Fibroblast of skin of right biceps (primary cell): ENCODE results near the gene CAMKMT.

Experiments used
- DNase-seq: peaks from one replicate; pipeline ENCODE4 v3.0.0-alpha.2; 2013

Gene CAMKMT

DNA sequence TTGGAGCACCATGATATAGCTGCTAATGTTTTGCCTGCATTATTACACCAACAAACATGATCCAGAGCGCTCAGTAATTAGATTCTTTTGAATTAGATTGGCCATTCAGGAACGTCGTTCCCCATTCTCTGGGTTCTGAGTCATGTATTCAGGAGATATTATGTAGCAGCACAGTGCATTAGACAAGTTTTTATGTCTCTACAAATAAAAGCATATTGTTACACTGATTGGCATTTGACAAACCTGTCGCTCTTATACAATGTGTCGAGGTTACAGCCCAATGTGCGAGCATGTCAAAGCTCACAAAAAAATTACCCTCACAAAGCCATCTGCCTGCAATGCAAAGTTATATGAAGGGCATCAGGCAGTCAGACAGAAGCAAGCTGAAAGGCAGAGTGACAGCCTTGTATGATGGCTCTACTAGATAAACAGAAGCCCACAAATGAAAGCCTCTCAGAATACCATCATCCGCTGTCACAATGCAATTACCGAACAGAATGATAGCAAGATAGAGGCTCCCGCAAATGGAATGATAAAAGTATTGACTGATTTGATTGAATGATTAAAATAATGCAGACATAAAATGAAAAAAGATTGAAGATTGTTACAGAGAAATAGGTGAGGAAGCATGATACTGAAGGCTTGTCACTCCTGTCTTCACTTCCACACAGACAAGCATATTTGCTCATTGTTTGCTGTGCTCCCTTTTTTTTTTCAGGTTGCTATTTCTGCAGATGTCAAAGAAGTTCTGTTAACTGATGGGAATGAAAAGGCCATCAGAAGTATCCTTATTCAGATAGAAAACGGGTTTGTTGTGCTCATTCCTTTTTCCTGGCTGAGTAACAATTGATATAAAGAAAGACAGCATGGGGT, 345.2 kb downstream of the CAMKMT start:
- no peak for DNase-seq

DNA sequence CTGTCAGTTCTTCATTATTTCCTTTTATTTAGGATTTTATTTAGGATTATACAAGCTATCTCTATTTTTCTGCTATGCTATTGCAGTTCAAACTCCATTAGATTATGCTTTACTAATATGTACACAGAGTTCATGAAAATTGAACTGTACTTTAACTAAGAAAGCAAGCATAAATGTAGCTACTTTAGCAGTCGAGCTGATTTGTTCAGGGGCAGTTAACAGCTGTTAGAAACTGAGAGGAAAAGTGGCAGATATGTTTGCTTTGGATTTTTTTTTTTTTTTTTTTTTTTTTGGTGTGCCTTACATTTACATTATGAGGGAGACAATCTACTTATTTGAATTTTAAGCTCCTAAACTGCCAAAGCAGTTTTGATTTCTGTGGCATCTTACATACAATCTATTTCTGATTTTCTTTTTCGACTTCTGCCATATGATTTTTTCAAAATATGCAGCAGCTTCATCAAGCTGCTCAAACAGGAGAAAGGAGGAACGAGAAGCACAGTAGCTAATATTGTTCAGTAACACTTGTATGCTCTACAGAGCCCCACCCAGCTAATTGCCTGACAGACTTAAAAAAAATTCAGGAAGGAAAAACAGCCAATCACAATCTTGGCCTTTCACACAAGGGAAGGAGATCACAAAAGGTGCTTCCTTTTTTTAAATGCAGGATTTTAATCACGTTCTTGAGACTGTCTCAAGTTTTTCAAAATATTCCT, 346.4 kb downstream of the CAMKMT start:
- DNase-seq: no peak

DNA sequence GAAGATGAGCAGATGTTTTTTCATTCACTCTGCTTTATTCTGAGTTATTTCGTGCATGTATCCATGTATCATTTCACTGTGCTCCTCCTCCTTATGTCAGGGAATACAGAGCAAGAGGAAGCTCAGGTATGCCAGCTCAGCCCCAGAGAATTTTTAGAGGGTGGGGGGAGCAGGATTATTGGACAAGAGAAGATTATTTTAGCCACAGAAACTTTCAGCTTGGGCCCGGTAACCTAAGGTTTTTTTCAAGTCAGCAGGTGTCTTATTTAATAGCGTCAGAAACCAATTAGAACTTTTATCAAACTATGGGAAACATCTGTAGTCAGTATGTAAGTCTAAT, 346.9 kb downstream of the CAMKMT start:
- DNase-seq: no peak

DNA sequence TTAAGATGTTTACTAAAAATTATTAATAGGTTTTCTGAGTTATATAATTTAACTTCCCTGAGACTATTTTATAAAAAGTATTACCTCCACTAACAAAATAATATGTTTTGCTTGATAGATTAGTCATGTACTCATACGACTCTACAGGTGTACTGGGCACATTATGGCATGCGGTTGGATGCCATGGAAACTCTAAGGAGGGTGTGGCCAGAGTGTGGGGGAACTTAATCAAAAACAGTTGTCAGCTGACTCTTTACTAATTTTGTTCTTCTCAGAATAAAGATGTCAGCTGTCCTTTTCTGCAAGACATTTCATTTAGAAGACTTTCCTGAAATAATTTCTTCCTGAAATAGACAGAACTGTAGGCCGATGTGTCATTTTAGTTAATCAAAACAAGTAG, 351.4 kb downstream of the CAMKMT start:
- DNase-seq: no peak

DNA sequence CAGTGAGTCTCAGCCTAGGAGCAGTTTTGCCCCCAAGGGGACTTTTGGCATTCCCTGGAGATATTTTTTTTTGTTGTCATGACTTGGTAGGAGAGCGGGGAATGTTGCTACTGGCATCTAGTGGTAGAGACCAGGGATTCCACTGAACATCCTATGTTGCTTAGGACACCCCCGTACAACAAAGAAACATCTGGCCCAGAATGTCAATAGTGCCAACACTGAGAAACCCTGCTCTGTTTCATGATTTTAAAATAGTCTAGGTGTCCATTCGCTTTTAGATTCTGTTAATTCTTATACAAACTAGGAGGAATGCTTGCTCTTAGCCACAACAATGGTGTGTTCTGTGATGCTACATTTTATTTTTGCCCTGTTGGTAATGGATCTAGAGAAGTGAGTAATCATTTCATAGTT, 353.9 kb downstream of the CAMKMT start:
- peak; percentile 35 for DNase-seq

DNA sequence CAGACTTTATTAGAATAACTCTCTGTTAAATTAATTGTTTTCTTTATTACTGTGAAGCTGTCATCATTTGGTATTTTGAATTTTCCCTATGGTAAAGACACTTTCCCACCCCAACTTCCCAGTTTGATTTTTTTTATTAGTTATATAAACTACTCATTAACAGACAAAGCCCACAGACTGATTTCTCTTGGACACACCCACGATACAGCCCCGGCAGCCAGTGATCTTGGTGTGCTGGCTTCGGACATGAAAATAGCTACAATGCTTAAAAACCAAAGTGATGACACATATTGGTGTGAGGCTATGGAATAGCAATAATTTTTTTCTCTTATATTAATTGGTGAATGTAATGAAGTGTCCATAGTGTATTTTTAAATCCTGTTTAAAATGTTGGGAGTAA, 354.4 kb downstream of the CAMKMT start:
- DNase-seq: no peak

DNA sequence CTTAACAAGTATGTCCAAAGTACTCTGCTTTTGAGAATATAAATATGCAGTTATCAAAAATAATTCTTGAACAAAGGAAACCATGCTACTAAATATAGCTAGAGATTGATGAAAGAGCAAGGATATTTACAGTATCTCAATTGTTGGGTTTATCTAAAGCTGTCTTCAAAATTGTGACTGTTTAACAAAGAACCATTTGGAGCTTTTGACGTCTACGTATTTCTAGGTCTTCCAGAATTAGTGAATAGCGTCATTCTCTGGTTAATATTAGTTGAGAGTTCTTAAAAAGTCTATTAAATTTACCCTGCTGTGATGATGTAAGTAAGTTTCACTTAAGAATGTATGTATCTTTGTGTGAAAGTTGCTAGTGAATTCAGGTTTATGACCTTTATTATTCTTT, 356.7 kb downstream of the CAMKMT start:
- no peak for DNase-seq

DNA sequence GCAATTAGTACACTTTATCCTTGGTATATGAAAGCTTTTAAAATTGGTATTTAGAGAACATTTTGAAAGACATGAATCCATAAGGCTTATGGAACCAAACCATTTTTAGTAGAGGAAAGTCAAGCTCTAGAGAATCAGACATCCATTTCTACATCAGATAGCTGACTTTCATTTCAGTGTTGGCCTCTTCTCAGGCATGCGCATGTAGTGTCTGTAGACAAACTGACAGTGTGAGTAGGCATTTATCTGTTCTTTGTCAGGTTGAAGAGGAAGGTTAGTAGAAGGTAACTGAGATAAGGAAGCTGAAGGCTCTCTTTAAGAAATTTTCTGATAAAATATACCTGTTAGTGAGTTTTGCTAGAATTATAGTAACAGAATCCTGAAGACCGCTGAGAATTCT, 357.8 kb downstream of the CAMKMT start:
- DNase-seq: no peak

DNA sequence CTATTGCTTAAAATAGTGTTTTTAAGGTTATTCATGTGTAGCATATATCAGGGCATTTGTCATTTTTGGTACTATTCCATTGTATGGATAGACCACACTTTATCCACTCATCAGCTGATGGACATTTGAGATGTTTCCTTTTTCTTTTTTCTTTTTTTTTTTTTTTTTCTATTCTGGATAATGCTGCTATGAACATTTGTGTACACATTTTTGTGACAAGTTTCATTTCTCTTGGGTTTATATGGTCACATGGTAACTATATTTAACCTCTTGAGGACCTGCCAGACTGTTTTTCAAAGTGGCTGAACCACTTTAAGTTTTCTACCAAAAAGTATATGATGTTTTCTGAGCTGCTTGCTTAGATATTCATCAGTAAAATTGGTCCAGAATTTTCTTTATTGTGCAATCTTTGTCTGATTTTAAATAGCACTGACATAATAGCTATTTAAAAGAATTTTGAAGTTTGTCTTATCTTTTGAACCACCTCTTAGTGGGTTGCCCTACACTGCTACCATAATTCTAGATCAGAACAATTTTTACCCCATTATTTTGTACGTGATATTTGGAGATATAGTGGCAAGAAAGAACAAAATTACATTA, 360.4 kb downstream of the CAMKMT start:
- DNase-seq: no peak

DNA sequence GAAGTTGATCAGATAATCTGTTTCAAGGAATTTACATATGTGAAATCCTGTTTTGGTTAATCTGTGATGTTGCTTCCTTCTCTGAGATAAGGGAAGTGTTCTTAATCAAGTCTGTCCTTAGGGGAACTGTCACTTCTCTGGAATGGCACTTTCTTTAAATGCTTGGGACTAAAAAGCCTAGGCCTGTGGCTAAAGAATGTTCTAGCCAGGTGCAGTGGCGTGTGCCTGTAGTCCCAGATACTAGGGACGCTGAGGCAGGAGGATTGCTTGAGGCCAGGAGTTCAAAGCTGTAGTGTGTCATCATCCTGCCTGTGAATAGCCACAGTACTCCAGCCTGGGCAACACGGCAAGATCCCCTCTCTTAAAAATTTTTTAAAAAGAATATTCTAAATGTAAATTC, 362.2 kb downstream of the CAMKMT start:
- DNase-seq: no peak

DNA sequence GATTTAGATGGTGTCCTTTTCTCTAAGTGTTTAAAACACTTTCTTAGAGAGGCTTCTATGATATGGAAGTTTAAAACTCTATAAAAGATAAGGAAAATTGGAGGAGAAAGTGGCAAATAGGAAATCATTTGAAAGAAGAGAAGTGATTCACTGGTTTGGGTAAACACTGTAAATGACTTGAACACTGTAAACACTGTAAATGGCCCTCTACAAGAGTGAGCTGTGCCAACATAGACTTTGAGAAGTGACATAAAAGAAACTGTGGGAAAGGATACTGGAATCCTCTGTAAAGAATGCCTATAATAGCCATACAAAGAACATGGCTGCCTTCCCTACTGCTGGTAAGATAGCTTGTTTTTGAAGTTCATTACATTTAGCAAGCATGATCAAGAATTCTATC, 368.8 kb downstream of the CAMKMT start:
- DNase-seq: no peak

DNA sequence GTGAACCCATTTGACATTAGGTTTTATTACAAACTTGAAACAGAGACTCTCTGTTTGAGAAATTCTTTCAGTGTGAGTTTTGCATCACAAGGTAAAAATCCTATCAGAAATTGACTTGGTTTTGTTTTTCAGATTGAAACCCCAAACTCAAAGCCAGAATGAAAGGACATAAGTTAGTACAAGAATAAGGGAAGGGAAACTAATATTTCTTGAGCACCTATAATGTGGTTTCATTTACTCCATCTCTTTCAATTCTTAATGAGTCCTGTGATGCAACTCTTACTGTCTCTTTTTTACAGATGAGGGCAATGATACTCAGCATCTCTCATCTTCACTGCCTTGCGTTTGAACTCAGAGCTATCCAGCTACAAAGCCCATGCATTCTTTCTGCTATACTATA, 369.8 kb downstream of the CAMKMT start:
- no peak for DNase-seq

DNA sequence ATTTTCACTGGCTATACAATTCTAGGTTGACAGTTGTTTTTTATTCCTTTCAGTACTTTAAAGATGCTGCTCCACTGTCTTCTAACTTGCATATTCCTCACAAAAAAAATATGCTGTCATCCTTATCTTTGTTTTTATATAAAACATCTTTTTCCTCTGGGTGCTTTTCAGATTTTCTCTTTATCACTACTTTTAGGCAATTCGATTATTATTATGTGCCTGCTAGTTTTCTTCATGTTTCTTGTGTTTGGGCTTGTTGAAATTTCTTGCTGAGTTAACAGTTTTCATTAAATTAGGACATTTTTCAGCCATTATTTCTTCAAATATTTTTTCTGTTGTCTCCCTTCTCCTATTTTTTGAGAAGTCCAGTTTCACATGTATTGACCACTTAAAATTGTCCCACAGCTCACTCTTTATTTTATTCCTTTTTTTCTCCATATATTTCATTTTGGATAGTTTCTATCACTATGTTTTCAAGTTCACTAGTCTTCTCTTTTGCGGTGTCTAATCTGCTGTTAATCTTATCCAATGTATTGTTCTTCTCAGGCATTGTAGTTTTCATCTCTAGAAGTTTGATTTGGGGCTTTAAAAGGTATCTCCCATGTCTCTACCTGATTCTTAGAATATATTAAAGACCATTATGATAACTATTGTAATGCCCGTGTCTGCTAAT, 374.7 kb downstream of the CAMKMT start:
- DNase-seq: no peak

DNA sequence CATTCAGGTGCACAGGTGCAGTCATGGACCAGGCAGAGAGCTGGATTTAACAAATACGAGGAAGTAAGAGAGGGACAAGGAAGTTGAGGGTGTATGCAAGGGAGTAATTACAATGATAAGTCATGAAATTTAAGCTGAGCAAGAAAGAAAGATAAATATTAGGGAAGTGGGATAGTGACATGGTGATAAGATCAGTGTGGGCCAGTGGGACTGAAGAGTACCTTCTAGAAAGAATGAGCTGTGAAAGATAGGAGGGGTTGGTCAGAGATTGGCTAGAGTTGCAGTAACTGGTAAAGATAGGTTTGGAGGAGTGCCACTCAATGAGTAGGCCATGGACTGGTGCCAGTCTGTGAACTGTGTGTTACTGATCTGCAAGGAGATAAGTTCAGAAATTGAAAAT, 378.9 kb downstream of the CAMKMT start:
- DNase-seq: peak; percentile 11

DNA sequence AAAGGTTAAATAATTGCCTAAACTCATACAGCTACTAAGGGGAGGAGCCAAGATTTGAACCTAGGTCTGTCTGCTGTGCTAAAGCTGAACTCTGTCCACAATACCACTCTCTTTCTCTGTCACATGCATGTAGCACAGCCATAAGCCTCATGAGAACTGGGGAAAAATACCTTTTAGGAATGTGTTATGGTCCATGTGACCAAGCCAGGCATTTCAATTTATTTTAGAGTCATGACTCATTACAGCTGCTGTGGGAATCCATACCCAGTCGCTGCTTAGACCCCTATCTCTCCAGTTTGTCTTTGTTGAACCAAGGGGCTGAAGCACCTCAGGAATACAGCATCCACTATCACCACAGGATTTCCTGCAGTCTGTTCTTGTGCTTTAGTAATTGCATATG, 379.8 kb downstream of the CAMKMT start:
- DNase-seq: peak; percentile 9

DNA sequence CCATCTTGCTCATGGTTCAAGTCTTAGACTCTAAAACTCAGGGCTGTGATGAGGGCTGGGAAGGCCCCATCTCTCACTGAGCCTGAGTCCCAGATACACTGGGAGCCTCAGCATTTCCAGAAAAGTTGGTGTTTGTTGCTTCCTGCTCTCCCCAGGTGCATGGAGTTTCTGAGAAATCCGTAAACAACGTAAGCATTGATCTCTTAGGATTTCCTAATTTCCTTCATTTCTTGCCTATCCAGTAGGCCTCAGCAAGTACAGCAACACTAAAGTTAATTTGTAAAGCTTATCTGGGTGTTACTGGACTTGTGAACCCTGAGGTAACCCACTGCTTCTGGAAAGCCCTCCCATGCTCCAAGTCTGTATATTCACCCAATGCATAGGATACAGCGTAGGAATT, 380.3 kb downstream of the CAMKMT start:
- DNase-seq: no peak

DNA sequence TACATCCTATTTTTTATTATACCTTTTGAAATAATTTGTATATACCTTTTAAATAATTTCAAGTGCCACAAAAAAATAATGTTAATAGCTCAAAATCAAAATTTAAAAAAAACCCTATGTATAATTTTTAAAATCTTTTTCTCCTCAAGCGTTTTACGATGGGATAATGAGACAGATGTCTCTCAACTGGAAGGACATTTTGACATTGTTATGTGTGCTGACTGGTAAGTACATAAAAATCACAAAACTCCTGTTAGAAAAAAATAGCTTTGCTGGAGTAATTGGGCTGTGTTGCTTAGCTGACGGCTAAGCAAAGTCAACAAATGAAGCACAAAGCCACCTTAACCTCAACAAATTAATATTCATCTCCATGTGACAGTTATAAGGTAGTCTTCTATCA, 381.7 kb downstream of the CAMKMT start:
- no peak for DNase-seq

DNA sequence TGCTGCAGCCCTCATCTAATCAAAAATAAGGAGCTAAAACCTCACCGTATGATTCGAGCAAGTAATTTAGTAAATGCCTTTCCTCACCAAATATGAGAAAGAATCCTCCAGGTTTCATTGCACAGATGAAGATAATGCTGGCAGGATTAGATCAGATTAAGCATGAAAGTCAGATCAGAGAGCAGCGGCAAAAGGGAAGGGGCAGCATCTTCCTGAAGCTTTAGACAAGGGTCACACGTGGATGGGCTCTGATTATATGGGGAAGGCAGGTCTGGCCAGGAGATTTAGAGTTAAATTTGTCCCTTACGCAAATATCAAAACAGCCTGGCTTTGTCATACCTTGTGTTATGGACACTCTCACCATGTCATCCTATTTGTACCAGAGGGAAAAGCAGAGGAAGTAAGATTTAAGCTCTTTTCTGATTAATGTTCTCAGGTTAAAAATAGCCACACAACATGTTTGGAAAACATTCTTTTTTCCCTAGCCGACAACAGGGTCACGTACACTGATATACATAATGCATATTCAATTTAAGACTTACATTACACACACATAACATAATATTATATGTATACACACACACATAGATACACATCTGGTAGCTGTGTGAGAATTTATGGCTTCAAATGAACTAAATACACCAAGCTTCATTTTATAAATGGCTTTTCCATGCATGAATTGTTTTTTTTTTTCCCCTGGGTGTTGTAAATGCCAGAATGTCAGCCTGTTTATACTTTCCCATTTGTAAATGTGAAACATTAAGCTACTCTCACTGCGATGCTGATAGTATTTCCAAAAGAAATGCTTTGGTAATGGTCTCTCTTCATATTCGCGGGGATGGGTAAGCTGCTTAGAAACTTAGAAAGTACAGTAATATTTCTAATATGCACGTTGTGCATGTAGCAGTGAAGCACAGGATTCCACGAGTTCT, 383.5 kb downstream of the CAMKMT start:
- DNase-seq: no peak

DNA sequence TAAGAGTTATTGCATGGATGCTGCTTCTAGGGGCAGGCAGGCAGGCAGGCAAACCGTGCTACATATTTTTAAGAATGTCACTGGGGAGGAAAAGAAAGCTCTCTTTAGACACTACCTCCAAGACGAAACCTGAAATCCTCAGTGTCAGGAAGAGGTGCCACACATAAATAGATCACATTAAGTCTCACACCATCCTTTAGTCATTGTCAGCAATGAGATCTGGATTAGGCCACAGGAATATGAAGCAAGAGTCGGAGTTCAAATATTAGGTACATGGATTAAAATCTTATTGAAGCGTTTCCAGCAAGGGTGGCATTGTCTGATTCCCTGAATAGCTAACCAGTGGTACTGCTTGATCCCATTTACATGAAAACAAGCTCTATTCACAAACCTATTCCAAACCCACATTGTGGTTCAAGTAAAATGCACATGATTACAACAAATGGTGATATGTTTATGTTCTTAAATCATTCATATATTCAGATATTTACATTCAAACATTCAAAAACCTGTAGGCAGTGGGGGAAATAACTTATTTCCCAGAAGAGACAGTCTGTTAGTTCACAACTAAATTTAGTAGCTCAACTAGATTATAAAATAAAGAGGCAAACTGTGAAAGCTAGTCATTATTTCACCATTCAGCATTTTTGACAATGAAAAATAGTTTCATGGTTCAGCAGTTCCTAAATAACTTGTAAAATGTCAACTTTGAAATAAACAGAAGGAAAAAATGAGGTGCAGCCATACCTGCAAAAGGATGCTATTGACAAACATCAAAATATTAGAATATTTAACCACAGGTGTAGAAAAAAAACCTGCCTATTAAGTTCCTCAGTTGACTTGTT, 384.4 kb downstream of the CAMKMT start:
- DNase-seq: no peak

DNA sequence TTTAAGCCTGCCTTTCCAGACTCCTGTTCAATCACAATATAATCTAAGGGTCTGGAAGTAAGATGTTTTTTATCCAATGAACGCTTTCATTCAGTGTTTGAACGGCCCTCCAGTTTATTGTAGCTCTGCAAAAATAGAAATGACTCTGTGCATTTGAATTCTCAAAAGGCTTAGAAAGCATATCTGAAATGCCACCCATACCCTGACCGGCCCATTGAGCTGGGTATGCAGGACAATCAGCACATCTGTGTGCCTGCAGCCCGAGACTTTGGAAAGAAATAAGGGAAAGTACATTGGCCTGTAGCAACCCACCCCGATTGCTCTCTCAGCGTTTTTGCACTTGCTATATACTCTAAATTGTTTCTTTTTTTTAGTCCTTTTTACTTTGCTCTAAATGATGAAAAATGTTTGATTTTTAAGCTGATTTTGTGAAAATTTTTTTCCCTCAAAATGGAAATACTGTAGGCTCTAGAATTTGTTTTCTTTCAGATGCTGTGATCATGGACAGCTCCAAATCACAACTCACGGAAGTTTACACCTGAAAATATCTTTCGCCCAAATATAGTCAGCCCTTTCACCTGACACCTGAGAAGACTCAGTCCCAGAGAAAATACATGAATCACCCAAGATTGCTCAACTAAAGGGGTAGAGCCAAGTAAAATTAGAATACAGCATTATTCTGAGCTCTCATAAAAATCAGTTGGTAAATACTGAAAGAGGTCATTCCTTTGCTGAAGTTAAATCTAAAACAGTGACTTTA, 385.3 kb downstream of the CAMKMT start:
- no peak for DNase-seq

DNA sequence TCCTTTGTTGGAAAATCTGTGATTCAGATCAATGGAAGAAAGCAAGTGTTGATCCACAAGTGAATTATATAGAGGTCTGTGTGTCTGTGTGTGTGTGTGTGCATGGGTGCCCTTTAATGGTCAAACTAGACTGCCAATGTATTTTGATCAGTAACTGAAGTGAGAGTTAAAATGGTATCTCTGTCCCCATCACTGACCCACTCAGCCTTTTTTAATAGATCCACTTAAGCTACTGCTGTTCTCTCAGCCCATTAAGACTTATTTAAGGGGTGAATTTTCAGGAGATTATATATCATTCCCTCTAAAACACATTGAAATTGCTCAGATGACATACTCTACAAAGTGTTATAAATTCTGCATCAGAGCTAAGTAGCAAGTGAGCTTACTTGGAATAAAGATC, 386.0 kb downstream of the CAMKMT start:
- no peak for DNase-seq
